Measurements from ENCODE around the gene SYNPO2. TPM values are rescaled to one million over a fixed set of nuclear protein-coding genes. Genes with fewer than 3 reads are reported as not detected.

SYNPO2 gene
- total and polyA plus RNA-seq, 2 of the 13 experiments (the other 11 are each of a cell fraction or from before 2014, with no cell fraction given), result not detected

DNA sequence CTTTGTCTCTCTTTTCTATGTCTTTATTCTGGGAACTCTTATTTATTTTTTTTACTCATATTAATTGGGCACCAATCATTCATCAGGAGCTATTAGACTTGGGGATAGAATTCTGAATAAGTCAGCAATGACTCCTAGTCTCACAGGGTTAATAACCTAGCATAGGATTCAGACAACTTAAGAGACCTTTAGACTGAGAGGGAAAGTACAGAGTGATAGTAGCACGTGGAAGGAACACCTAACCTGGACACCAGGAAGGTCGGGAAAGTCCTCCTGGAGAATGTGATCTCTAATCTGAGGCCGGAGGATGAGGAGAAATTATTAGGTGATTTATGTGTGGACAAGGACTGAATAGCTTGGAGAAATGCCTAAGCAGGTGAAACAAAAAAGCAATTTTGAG is 3.9 kb upstream of the SYNPO2 start:
- WGBS (ENCODE audit: low lambda C conversion rate), result 4% methylated on average over 3 of the region's 3 CpGs
- FAIRE-seq, result no peak
- Histone ChIP-seq H3K36me3 (replicated peaks in 1 of 2; ENCODE audit: control insufficient read depth in 1 of 2, insufficient read depth in 2 of 2, low read length in 2 of 2) (no peaks in the 10 kb centered on the region), H3K79me2 (ENCODE audit: insufficient read depth, low read length) (no peaks in the 10 kb centered on the region), H4K20me1 (ENCODE audit: insufficient read depth, low read length) (no peaks in the 10 kb centered on the region), H3K4me1 (ENCODE audit: insufficient read depth, low read length) (peaks cover 13% of the 10 kb centered on the region; the same call in 1 of the 2 replicates), H3K27ac (ENCODE audit: extremely low read length, insufficient read depth, low read length) (no peak overlapping the region), H3K4me3 (replicated peaks in 1 of 3; ENCODE audit: insufficient read depth in 1 of 3, low read depth in 2 of 3, low read length in 3 of 3) (no peak overlapping the region), H3K27me3 (ENCODE audit: control insufficient read depth in 1 of 2, insufficient read depth in 2 of 2, low read length in 2 of 2) (peaks cover 0 to 20% of the 10 kb centered on the region in 2 experiments; a peak in 2 of 5 replicates), H3K9me3 (ENCODE audit: low read length) (no peaks in the 10 kb centered on the region), H3K4me2 (ENCODE audit: low read depth, low read length) (no peak overlapping the region), H2AFZ (ENCODE audit: low read length) (no peak overlapping the region), H3K9ac (ENCODE audit: insufficient read depth, low read depth, low read length) (no peak overlapping the region)
- no TSS peak for BruUV-seq (replicated peaks)
- in situ Hi-C loops (cut with HindIII; ENCODE audit: extremely low pct_ligation_motif_present, low pct_unique_long_range_greater_than_20kb), result no loop called here
- no peak for ATAC-seq
- TF ChIP-seq, protein P1, sequence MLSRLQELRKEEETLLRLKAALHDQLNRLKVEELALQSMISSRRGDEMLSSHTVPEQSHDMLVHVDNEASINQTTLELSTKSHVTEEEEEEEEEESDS (CRISPR knock-in tag; IDR thresholded peaks at IDR 0.05; ENCODE audit: borderline replicate concordance), result no peak
- TF ChIP-seq ZNF883 (CRISPR knock-in tag; IDR thresholded peaks at IDR 0.05; ENCODE audit: not compliant biosample characterization) (no peak), NONO (IDR thresholded peaks at IDR 0.05) (no peak), NONO (CRISPR knock-in tag; conservative IDR thresholded peaks at IDR 0.05) (no peak), CCDC6 (CRISPR knock-in tag; IDR thresholded peaks at IDR 0.05) (no peak), ZNF510 (CRISPR knock-in tag; IDR thresholded peaks at IDR 0.05; ENCODE audit: low read depth) (no peak), ZNF761 (CRISPR knock-in tag; conservative IDR thresholded peaks at IDR 0.05) (no peak), ARNT (IDR thresholded peaks at IDR 0.05) (no peak), TCF7 (IDR thresholded peaks at IDR 0.05; ENCODE audit: low read depth) (no peak), ZNF256 (CRISPR knock-in tag; conservative IDR thresholded peaks at IDR 0.05) (no peak), TBL1XR1 (IDR thresholded peaks at IDR 0.05; ENCODE audit: borderline replicate concordance, low read length, partially characterized antibody) (no peak), ZSCAN25 (CRISPR knock-in tag; IDR thresholded peaks at IDR 0.05) (no peak), MBNL3 (CRISPR knock-in tag; conservative IDR thresholded peaks at IDR 0.05) (no peak), TARDBP (CRISPR knock-in tag; IDR thresholded peaks at IDR 0.05) (no peak), ZNF816 (CRISPR knock-in tag; IDR thresholded peaks at IDR 0.05; ENCODE audit: borderline replicate concordance) (no peak), ZNF7 (CRISPR knock-in tag; IDR thresholded peaks at IDR 0.05) (no peak), ZNF652 (CRISPR knock-in tag; IDR thresholded peaks at IDR 0.05; ENCODE audit: borderline replicate concordance, low read depth) (no peak)
- TF ChIP-seq, protein P2, sequence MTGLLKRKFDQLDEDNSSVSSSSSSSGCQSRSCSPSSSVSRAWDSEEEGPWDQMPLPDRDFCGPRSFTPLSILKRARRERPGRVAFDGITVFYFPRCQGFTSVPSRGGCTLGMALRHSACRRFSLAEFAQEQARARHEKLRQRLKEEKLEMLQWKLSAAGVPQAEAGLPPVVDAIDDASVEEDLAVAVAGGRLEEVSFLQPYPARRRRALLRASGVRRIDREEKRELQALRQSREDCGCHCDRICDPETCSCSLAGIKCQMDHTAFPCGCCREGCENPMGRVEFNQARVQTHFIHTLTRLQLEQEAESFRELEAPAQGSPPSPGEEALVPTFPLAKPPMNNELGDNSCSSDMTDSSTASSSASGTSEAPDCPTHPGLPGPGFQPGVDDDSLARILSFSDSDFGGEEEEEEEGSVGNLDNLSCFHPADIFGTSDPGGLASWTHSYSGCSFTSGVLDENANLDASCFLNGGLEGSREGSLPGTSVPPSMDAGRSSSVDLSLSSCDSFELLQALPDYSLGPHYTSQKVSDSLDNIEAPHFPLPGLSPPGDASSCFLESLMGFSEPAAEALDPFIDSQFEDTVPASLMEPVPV (CRISPR knock-in tag; IDR thresholded peaks at IDR 0.05), result no peak
- TF ChIP-seq, protein P3, sequence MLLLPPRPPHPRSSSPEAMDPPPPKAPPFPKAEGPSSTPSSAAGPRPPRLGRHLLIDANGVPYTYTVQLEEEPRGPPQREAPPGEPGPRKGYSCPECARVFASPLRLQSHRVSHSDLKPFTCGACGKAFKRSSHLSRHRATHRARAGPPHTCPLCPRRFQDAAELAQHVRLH (CRISPR knock-in tag; IDR thresholded peaks at IDR 0.05; ENCODE audit: borderline replicate concordance, low read depth), result no peak
- CTCF ChIA-PET (ENCODE audit: low intra/inter-chr PET ratio, low total read pairs), result no interaction called here
- DNase-seq (ENCODE audit: low spot score), result no peak
- POLR2A ChIA-PET, result no interaction called here
- intact Hi-C loops (cut with micrococcal nuclease; ENCODE audit: unreplicated experiment), result no loop called here

Data from HepG2 (cell line).